ENCODE measurements around the gene UBE2Z. TPM values are rescaled to one million over a fixed set of nuclear protein-coding genes. Genes with fewer than 3 reads are reported as not detected.

The UBE2Z gene
- 84.0 and 98.7 TPM in 2 replicates for total RNA-seq

DNA sequence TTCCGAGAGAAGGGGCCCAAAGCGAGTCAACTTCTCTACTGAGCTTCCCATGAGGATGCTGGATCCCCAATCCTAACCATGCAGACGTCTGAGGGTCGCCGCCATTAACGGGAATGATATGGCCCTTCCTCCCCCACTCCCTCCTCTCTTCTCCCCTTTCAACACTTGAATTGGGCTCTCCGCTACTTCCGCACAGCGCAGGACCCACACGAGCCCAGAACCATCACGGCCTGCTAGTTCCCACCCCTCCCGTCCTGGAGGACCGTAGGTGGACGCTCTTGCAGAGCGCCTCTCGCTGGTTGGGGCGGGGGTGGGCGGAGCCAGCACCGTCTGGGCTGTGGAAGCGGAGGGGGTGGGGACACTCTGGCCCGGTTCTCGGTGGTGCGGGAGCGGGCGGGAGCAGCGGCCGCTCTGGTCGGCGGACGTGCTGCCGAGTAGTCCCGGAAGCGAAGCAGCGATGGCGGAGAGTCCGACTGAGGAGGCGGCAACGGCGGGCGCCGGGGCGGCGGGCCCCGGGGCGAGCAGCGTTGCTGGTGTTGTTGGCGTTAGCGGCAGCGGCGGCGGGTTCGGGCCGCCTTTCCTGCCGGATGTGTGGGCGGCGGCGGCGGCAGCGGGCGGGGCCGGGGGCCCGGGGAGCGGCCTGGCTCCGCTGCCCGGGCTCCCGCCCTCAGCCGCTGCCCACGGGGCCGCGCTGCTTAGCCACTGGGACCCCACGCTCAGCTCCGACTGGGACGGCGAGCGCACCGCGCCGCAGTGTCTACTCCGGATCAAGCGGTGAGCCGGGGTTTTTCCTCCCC is at the start of gene UBE2Z:
UBE2Z (plus strand) TSS at position 361 of the 797 bp plus-strand sequence; CDS start at position 458, 97 bp downstream.

DNA sequence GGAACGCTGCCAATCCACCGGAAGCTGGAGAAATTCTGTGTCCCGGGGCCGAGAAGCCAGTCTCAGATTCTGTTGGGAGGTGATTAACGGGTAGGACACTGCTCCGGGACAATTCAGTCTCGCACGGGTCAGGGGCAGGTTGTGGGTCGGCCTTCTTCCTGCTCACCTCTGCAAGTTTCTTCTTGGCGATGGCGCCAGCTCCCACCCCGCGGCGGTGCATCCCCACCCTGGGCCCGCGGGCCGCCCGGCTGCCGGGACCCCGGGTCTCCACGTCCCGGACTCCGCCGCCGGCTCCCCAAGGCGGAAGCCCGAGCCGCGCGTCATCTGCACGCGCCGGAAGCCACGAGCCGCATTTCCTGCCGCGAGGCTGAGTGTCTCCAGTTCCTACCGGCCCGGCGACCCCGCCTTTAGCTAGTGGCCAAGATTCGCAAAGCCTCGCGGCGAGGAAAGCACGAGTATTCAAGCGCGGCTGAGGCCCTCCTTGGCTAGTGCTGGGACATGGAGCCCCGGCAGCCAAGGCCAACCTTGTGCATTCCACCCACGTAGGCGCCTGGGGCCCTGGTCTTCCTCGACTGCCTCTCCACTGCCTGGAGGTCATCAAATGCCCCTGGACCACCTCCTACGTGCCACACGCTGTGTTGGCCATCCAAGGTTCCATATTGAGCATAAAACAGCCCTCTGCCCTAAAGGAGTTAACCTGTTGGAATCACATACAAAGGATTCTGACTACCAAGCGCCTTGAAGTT is 36.5 kb downstream of the UBE2Z start, which contains the start of gene SNF8:
SNF8 (minus strand) TSS at position 328 of the 746 bp plus-strand sequence; CDS start at position 220, 108 bp downstream.

Small RNA genes lying within 50 kb of the gene (small RNA-seq; reads per million reads assigned to genes)
- gene AC068531.1 (not detected), gene RF00263 (not detected), gene RF01210 (not detected), gene RNU1-42P (1.4 reads per million, percentile 61 among the genes with 10 or more reads in this experiment)

Other genes starting within 250 kb of the UBE2Z start
- gene PRAC1, start 185.9 kb upstream of the UBE2Z start, total RNA-seq, result not detected in 2 replicates
- not detected in 2 replicates for gene PRAC2, start 185.2 kb upstream of the UBE2Z start, total RNA-seq
- gene HOXB13, start 179.7 kb upstream of the UBE2Z start, total RNA-seq, result under 0.01 TPM in 1 of 2 replicates, not detected in the other
- gene TTLL6, start 91.2 kb upstream of the UBE2Z start, total RNA-seq, result not detected in 2 replicates
- gene CALCOCO2, start 77.4 kb upstream of the UBE2Z start, total RNA-seq, result 90.9 and 91.7 TPM in 2 replicates
- 47.8 and 65.4 TPM in 2 replicates for gene ATP5MC1, start 15.6 kb upstream of the UBE2Z start, total RNA-seq
- 78.4 and 95.3 TPM in 2 replicates for gene SNF8, start 36.4 kb downstream of the UBE2Z start, total RNA-seq
- not detected in 2 replicates for gene GIP, start 60.2 kb downstream of the UBE2Z start, total RNA-seq
- 0.26 and 0.97 TPM in 2 replicates for gene IGF2BP1, start 89.0 kb downstream of the UBE2Z start, total RNA-seq
- gene B4GALNT2, start 224.4 kb downstream of the UBE2Z start, total RNA-seq, result not detected in 2 replicates